ENCODE measurements around the gene NPDC1.

DNA sequence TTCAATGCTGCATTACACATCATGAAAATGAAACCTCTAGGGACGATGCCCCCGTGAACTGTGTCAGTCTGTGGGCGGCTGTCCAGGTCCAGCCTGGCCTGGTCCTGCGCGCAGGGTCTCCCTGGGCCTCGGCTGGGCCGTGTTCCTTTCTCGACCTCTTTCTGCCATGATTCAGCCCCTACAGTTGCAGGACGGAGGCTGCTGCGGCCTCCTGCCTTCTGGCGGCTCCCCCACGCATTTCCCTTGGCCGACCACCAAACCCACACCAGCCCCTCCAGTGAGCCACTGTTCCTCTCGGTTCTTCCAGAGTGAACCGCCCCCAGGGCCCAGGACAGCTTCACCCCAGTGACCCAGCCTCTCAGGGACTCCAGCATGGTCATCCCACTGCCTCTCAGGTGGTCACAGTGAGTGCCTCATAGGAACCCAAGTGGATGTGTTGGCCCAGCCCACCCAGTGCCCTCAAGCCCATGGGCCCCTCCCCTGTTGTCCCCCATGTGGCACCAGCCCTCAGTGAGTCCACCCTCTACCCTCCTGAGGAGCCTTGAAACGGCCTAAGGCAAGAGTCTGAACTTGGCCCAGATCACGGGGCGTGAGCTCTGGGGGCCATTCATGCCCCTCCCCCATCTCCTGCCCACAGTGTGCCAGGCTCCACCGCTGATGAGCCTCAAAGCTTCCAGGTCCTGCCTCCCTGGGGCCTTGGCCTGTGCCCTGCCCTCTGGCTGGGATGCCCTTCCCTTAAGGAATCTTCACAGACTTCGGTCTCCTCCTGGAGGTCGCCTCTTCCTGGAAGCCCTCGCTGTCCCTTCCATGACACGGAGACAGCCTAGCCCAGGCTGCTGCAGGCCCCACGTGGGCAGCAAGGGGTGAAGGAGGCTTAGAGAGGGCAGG lies 39.6 kb downstream of the NPDC1 start:
- TF ChIP-seq, protein P1, sequence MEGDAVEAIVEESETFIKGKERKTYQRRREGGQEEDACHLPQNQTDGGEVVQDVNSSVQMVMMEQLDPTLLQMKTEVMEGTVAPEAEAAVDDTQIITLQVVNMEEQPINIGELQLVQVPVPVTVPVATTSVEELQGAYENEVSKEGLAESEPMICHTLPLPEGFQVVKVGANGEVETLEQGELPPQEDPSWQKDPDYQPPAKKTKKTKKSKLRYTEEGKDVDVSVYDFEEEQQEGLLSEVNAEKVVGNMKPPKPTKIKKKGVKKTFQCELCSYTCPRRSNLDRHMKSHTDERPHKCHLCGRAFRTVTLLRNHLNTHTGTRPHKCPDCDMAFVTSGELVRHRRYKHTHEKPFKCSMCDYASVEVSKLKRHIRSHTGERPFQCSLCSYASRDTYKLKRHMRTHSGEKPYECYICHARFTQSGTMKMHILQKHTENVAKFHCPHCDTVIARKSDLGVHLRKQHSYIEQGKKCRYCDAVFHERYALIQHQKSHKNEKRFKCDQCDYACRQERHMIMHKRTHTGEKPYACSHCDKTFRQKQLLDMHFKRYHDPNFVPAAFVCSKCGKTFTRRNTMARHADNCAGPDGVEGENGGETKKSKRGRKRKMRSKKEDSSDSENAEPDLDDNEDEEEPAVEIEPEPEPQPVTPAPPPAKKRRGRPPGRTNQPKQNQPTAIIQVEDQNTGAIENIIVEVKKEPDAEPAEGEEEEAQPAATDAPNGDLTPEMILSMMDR (conservative IDR thresholded peaks at IDR 0.05) = no peak
- no peak for TF ChIP-seq ZFX (IDR thresholded peaks at IDR 0.05)

Data from C4-2B (cell line).